Measurements from ENCODE around the gene NLGN4X. TPM values are rescaled to one million over a fixed set of nuclear protein-coding genes. Genes with fewer than 3 reads are reported as not detected.

Gene NLGN4X
- total and polyA plus RNA-seq, 2 donors from 2014 or later, result 0.41 to 5.6 TPM

GRCh38 chrX:6225288-6225910 lies 3.3 kb downstream of the NLGN4X start:
- Histone ChIP-seq H3K27me3 (ENCODE audit: control insufficient read depth, insufficient read depth, low read length) (no peaks in the 10 kb centered on the region), H3K27ac (ENCODE audit: low read depth in 2 of 2, low read length in 2 of 2) (no peak overlapping the region), H3K4me3 (ENCODE audit: low read length in 3 of 3) (peak overlapping the region in 1 of 3 donors; percentile 46), H3K9ac (ENCODE audit: low read length in 3 of 3) (no peak overlapping the region), H3K36me3 (ENCODE audit: control insufficient read depth in 2 of 3, insufficient read depth in 3 of 3, low read length in 3 of 3) (no peaks in the 10 kb centered on the region), H3K9me3 (ENCODE audit: control insufficient read depth in 2 of 3, insufficient read depth in 1 of 3, low read length in 3 of 3) (no peaks in the 10 kb centered on the region), H3K4me1 (ENCODE audit: control insufficient read depth in 2 of 3, insufficient read depth in 2 of 3, low read depth in 1 of 3, low read length in 3 of 3) (no peaks in the 10 kb centered on the region)
- FAIRE-seq (no peak), DNase-seq (peak in 3 of 5 donors; percentile 11 to 40 (median 12))
- intact Hi-C loops (cut with DNase I), result no loop called here
- no peak for TF ChIP-seq CTCF (IDR thresholded peaks at IDR 0.05; ENCODE audit: borderline replicate concordance, extremely low read depth, insufficient read depth)

GRCh38 chrX:6223516-6223915 lies 5.2 kb downstream of the NLGN4X start:
- Histone ChIP-seq H3K27me3 (ENCODE audit: control insufficient read depth, insufficient read depth, low read length) (no peaks in the 10 kb centered on the region), H3K9me3 (ENCODE audit: control insufficient read depth in 2 of 3, insufficient read depth in 1 of 3, low read length in 3 of 3) (no peaks in the 10 kb centered on the region), H3K36me3 (ENCODE audit: control insufficient read depth in 2 of 3, insufficient read depth in 3 of 3, low read length in 3 of 3) (no peaks in the 10 kb centered on the region), H3K9ac (ENCODE audit: low read length in 3 of 3) (no peak overlapping the region), H3K27ac (ENCODE audit: low read depth in 2 of 2, low read length in 2 of 2) (no peak overlapping the region), H3K4me3 (ENCODE audit: low read length in 3 of 3) (no peak overlapping the region), H3K4me1 (ENCODE audit: control insufficient read depth in 2 of 3, insufficient read depth in 2 of 3, low read depth in 1 of 3, low read length in 3 of 3) (no peaks in the 10 kb centered on the region)
- intact Hi-C loops (cut with DNase I), result no loop called here
- TF ChIP-seq CTCF (IDR thresholded peaks at IDR 0.05; ENCODE audit: borderline replicate concordance, extremely low read depth, insufficient read depth), result no peak
- FAIRE-seq, result no peak
- DNase-seq, result no peak

- no peaks in the 10 kb centered on the region for H3K36me3 ChIP-seq (ENCODE audit: control insufficient read depth in 2 of 3, insufficient read depth in 3 of 3, low read length in 3 of 3)
- H3K27me3 ChIP-seq (ENCODE audit: control insufficient read depth, insufficient read depth, low read length), result no peaks in the 10 kb centered on the region
- no peaks in the 10 kb centered on the region for H3K9me3 ChIP-seq (ENCODE audit: control insufficient read depth in 2 of 3, insufficient read depth in 1 of 3, low read length in 3 of 3)
- intact Hi-C loops (cut with DNase I), result no loop called here
- H3K4me3 ChIP-seq (ENCODE audit: low read length in 3 of 3), result no peak overlapping the region
- no peak overlapping the region for H3K9ac ChIP-seq (ENCODE audit: low read length in 3 of 3)
- no peak overlapping the region for H3K27ac ChIP-seq (ENCODE audit: low read depth in 2 of 2, low read length in 2 of 2)
- DNase-seq, result no peak
- no peak for FAIRE-seq
- no peak for TF ChIP-seq CTCF (IDR thresholded peaks at IDR 0.05; ENCODE audit: borderline replicate concordance, extremely low read depth, insufficient read depth)
- no peaks in the 10 kb centered on the region for H3K4me1 ChIP-seq (ENCODE audit: control insufficient read depth in 2 of 3, insufficient read depth in 2 of 3, low read depth in 1 of 3, low read length in 3 of 3)
These were observed 18.4 kb downstream of the NLGN4X start for GRCh38 chrX:6210230-6210629.

All from kidney (tissue), 14 donors.